GM21529 (cell line): Measurements from ENCODE around the gene LARP4.
"Not testable (repeated sequence)": the region's sequence is repeated elsewhere in the genome, so short reads cannot be mapped to it uniquely, and the experiment has no call there.

Source experiments
- ATAC-seq: cut with Tn5 transposase; IDR thresholded peaks from one replicate; pipeline ENCODE4 v1.9.1; 2021; ENCODE audit not compliant: unreplicated experiment

LARP4 gene

DNA sequence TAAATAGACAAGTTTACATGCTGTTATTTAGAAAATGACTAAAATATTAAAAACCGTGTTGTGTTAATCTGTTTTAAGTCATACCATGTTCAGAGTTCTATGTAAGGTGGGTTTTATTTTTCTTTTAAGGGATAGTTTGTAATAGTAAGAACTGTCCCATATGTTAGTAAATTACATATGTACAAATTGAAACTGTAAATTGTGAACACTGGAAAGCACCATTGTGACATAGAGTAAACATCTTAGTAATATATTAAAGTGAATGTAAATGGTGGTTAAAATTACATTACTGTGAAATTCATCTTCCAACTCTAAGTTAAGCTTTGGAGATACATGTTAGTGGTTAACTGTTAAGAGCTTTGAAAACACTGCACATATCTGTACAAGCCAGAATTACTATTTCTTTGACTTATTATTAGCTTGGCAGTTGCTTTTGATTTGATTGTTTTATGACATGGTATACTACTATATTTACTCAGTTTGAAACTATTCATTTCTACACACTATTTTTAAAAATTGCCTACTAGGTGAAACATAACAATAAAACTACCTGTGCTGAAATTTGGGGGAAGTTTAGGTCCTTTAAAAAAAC, 76.7 kb downstream of the LARP4 start:
- no peak for ATAC-seq

GRCh38 chr12:50482571-50482970, 81.9 kb downstream of the LARP4 start:
- no peak for ATAC-seq

GRCh38 chr12:50483488-50483887, 82.8 kb downstream of the LARP4 start:
- no peak for ATAC-seq

DNA sequence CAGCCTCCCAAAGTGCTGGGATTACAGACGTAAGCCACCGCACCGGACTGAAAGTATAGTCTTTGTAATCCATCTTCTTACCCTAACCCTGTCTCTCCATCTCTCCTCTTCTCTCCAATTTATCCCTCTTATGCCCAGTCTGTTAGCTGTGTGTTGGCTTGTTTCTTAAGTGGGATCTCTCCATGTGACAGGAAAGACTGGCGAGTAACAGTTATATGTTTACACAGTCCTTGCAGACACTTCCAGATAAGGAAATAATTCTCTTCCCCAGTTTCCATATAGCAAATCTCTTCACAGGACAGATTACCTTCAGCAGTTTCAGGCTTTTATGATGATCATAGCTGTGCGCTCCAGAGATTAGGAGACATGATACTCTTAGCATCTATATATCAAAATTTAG, 88.1 kb downstream of the LARP4 start:
- ATAC-seq: no peak

DNA sequence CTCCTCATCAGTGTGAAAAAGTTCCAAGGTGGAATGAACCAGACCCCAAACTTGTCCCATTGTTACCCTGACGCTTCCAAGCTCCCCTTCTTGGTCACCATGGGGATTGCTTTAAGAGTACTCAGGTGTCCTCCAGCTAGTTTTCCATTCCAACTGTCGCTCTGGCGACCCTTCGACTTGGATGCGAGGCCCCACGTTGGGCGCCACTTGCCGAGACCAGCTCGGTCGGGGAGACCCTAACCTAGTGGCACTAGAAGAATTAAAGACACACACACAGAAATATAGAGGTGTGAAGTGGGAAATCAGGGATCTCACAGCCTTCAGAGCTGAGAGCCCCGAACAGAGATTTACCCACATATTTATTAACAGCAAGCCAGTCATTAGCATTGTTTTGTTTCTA, 97.4 kb downstream of the LARP4 start:
- not testable (repeated sequence) for ATAC-seq

- ATAC-seq: peak; percentile 69
Observed at GRCh38 chr12:50504798-50505674, 104.4 kb downstream of the LARP4 start, which contains the start of gene DIP2B. Gene DIP2B, plus strand, starts transcription at chr12:50504985. Its CDS starts 156 bp downstream, at chr12:50505141.

DNA sequence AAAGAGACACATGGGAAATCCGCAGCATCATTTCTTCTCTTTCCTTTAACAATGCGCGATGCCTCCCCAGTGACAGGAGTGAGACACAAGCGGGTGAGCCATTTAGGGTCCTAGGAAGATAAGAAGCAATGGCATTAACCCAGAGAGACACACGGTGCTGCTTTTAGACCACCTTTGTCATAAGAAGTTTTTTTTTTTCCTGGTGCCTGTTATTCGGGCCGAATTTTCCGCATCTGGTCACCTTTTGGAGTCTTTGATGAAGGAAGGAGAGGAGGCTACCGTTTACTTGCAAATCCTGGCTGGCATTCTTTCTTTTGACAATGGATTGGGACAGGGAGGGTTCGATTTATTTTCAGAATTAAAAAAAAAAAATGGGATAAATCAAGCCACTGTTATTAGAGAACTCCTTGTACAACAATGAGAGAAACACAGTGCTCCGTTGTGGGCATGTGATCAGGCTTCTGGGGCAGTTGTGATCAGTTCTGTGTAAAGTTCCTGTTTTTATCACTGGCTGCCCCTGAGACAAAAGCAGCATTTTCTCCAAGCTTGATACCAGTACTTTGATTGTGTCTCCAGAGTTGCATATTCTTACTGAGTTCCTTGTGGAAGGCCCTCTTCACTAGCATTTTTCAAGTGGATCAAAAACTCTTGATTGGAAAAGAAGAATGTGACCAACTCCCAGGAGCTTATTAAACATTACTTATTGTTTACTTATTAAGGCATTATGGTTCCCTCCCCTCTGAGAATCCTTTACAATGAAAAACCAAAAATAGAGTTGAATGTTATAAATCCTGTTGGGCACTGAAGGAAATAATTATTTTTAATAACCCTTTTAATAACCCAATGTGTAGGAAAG, 105.2 kb downstream of the LARP4 start:
- peak; percentile 6 for ATAC-seq

DNA sequence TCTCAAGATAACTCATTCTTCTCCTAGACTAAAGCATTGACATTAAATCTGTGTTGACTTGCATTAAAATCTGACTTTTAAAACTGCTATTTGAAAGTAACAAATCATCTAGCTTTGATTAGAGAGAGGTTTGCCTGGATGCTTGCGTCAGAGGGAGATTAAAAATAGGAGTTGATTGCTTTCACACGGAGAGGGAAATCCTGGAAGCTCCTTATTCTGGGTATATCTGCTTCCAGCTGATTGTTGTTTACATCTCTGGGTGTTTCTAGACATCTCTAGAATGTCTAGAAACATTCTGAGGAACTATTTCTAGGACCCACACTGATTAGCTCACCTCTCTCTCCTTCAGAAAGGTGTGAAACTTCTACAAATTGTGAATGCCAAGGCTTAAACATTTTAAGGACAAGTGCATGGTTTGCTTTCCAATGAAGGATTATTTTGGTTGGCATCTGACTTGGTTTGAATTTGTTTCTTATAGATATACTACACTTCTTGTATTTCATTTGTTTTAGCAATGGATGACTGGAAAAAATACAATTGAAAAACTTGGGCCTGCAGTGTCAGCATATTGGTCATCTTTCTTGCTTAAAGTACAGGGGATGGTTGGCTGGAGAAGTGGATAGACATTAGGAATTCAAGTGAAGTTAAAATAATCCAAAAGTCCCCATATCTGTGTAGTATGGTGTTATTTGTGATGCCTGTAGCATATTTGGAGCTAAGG, 106.2 kb downstream of the LARP4 start:
- no peak for ATAC-seq

GRCh38 chr12:50507474-50507838, 106.8 kb downstream of the LARP4 start:
- no peak for ATAC-seq

DNA sequence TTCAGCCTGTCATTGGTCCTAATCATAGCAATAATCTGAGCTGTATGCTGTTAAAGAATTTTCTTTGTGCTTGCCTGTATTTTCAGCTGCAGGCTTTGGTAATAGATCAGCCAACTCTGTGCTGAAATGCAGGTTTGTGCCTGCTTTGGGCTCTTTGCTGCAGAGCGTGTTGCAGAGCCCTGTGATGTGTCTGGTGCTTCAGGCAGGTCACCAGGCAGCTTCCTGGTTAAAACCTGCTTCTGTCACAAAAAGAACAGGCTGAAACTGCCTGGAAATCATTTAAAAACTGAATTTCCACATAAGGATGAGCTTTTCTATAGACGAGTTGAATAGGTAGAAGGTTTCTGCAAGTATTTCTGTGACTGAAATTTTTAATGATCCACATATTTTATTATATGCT, 107.2 kb downstream of the LARP4 start:
- no peak for ATAC-seq

DNA sequence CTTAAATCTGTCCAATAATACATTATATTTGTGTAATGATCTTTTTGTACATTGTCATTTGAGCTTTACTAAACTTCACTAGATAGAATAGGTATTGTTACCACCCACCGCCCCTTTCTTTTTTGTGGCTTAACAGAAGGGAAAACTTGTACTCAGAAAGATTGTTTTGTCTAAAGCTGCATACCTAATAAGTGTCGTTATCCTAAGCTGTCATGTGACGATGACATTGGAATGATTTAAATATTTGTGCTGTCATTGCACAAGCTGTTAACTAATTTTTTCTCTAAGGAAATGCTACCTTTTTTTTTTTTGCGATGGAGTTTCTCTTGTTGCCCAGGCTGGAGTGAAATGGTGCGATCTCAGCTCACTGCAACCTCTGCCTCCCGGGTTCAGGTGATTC, 107.7 kb downstream of the LARP4 start:
- ATAC-seq: no peak

- ATAC-seq: no peak
Observed at GRCh38 chr12:50508970-50509663, 108.4 kb downstream of the LARP4 start.

DNA sequence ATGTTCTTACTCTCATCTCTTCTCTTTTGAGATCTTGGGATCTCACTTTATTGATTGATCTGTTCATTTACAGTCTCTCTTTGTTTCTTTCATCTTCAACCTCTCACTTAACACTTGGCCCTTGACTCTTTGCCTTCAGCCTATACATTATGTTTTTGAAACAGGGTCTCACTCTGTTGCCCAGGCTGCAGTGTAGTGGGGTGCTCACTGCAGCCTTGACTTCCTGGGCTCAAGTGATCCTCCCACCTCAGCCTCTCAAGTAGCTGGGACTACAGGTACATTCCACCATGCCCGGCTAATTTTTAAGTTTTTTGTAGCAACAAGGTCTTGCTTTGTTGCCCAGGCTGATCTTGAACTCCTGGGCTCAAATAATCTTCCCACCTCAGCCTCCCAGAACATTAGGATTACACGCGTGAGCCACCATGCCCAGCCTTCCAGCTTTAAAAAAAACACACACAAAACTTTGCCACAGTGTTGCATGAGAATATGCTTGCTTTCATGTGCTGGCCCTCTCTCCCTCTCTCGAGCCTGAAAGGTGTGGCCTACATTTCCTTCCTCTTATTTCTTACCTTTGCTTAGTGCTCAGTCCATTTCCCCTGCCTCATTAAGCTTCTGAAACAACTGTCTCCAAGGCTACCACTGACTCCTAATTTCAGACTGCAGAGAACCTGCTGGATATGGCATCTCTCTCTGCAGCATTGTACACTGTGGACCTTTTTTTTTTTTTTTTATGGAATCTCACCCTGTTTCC, 114.0 kb downstream of the LARP4 start:
- no peak for ATAC-seq

DNA sequence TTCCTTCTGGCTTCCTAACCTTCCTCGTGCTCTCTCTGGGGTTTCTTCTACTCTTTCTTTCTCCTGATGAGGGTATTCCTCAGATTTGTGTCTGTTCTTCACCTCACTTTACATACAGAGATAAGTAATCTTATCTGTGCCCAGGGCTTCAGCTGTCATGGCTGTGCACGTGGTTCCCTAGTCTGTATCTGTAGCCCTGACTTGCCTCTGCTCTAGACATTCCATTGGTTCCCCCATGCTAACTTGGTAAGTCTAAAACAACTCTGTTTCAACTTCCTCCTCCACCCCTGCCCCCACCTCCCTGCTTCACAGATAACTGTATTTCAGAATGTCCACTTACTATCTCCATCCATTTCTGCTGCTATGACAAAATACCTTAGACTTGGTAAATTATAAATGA, 114.9 kb downstream of the LARP4 start:
- no peak for ATAC-seq

- peak; percentile 73 for ATAC-seq
Observed at GRCh38 chr12:50517421-50518048, 116.8 kb downstream of the LARP4 start.

DNA sequence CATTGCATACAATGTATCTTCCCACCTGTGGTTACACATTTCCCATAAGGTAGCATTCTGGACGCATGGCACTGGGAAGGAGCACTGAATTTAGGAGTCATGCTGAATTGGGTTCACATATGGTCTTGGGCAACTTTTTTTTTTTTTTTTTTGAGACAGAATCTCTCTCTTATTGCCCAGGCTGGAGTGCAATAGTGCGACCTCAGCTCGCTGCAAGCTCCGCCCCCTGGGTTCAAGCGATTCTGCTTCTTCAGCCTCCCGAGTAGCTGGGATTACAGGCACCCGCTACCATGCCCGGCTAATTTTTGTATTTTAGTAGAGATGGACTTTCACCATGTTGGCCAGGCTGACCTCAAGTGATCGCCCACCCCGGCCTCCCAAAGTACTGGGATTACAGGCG, 117.4 kb downstream of the LARP4 start:
- no peak for ATAC-seq

DNA sequence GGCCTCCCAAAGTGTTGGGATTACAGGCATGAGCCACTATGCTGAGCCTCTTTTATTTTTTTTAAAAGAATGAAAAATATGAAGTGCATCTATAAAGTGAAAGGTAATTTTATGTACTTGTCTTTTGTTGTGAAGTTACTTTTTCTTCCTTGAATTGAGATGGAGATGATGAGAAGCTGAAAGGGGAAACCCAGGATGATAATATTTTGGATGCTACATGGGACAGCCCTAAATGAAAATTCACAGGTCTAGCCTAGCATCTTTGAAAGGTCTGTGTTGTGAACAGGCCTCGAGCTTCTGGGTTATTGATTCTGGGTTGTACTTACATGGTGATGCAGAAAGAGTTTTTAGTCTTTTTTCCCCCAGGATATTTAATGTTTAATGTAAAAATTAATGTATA, 118.7 kb downstream of the LARP4 start:
- ATAC-seq: no peak

DNA sequence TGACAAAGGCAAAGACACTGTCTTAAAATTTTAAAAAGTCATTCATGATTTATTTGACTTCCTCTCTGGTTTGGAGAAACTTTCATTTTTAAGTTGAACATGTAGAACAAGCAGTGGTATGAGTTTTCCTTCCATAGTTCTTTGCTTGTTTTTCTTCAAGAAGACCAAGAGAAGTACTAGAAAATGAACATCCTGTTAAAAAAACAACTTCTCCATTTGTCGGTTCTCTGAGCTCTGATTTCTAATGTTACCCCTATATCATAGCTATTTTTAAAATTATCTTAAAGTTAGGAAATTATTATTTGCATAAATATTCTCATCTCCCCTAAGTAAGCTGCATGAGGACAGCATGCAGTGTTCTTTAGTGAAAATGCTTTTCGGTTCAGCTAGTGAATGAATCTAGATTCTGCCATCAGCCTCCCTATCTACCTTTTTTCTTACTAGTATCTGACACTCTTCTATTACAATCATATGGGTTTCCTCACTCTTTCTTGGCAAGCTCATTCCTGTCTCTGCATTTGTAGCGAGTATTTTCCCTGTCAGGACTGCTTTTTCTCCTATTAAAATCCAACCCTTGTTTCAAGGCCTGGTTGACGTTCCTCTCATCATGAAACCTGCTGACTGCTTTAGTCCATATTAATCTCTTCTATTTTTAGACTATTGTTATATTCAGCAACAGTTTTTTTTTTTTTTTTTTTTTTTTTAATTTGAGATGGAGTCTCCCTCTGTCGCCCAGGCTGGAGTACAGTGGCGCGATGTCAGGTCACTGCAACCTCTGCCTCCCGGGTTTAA, 119.9 kb downstream of the LARP4 start:
- no peak for ATAC-seq
